ENCODE data around the gene PARD3B. TPM values are rescaled to one million over a fixed set of nuclear protein-coding genes. Genes with fewer than 3 reads are reported as not detected.

Gene PARD3B
- total RNA-seq, 1 donor from 2014 or later, result 12.3 TPM

GRCh38 chr2:205500951-205501350 lies 955.7 kb downstream of the PARD3B start:
- DNase-seq (ENCODE audit: extremely low spot score in 2 of 2), result no peak
- intact Hi-C loops (cut with DNase I), result no loop called here
- no peaks in the 10 kb centered on the region for H3K4me1 ChIP-seq
- H3K4me3 ChIP-seq, result no peak overlapping the region
- no peak overlapping the region for H3K27ac ChIP-seq
- no peaks in the 10 kb centered on the region for H3K36me3 ChIP-seq
- no peaks in the 10 kb centered on the region for H3K27me3 ChIP-seq
- no peak for TF ChIP-seq POLR2A (IDR thresholded peaks at IDR 0.05)
- TF ChIP-seq CTCF (IDR thresholded peaks at IDR 0.05), result no peak
- TF ChIP-seq POLR2AphosphoS5 (IDR thresholded peaks at IDR 0.05; ENCODE audit: insufficient read depth in 1 of 2, low read depth in 1 of 2), result no peak
- no peaks in the 10 kb centered on the region for H3K9me3 ChIP-seq

DNA sequence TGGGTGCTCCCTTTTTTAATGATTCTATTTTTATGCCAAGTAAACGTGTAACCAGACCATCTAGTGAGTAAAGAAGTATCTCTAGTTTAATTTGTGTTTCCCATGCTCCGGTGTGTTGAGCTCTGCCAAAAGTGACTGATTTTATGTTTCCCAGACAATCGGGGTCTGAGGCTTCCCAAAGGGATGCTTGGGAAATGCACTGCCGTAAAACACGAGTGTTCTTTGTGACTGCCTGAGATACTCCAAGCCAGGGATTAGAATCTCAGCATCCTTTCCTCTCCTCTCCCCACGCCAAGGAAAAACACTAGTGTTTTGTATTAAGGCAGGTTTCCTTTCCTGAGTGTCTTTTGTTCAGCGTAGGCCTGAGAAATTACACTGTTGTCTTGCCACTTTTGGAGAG lies 956.6 kb downstream of the PARD3B start:
- intact Hi-C loops (cut with DNase I), result no loop called here
- no peak for TF ChIP-seq POLR2A (IDR thresholded peaks at IDR 0.05)
- no peak for TF ChIP-seq CTCF (IDR thresholded peaks at IDR 0.05)
- no peak for TF ChIP-seq POLR2AphosphoS5 (IDR thresholded peaks at IDR 0.05; ENCODE audit: insufficient read depth in 1 of 2, low read depth in 1 of 2)

DNA sequence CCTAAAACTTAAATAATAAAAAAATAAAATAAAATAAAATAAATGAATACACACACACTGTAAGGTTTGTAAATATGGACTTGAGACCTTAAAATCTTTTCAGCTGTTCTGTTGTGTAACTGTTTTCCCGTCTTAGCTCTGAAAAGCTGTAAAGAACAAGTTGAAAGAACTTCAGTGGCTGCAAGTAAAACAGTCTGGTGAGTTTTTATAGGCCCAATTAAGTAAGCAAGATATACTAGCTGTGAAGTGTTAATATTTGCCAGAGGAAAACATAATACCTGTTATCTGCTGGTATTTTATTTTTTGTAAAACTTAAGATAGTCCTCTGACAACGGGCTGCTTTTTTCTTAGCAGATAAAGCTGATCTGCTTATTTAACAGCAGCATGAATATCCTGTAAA lies 960.1 kb downstream of the PARD3B start:
- no peak for DNase-seq (ENCODE audit: extremely low spot score in 2 of 2)
- Histone ChIP-seq H3K4me3 (no peak overlapping the region), H3K27ac (no peak overlapping the region), H3K4me1 (no peaks in the 10 kb centered on the region), H3K9me3 (no peaks in the 10 kb centered on the region), H3K36me3 (no peaks in the 10 kb centered on the region), H3K27me3 (no peaks in the 10 kb centered on the region)
- TF ChIP-seq POLR2A (IDR thresholded peaks at IDR 0.05) (no peak), CTCF (IDR thresholded peaks at IDR 0.05) (no peak), POLR2AphosphoS5 (IDR thresholded peaks at IDR 0.05; ENCODE audit: insufficient read depth in 1 of 2, low read depth in 1 of 2) (no peak)
- intact Hi-C loops (cut with DNase I), result no loop called here

More for the DNA sequence above, 956.6 kb downstream of the PARD3B start:
- Histone ChIP-seq H3K4me1 (no peaks in the 10 kb centered on the region), H3K4me3 (no peak overlapping the region), H3K9me3 (no peaks in the 10 kb centered on the region), H3K27ac (no peak overlapping the region), H3K27me3 (no peaks in the 10 kb centered on the region), H3K36me3 (no peaks in the 10 kb centered on the region)
- no peak for DNase-seq (ENCODE audit: extremely low spot score in 2 of 2)

DNA sequence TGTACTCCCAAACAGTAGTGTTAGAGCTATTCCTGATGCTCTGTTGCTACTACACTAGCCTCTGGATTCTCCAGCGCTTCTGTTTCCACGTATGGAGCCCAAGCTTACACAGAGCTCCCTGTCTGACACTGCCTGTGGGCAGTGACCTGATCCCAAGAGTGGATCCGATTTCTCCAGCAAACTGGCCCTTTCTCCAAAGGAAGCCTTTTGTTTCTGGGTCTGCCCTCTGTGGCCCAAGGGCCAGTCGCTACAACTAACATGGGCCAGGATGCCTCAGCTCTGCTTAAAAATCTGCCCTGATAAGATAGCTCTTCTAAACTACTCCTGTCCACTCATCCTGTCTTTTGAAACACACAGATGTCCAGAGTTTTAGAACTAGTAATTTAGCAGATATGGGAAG lies 964.4 kb downstream of the PARD3B start:
- no peaks in the 10 kb centered on the region for H3K9me3 ChIP-seq
- no peak for TF ChIP-seq POLR2A (IDR thresholded peaks at IDR 0.05)
- no peak for TF ChIP-seq CTCF (IDR thresholded peaks at IDR 0.05)
- TF ChIP-seq POLR2AphosphoS5 (IDR thresholded peaks at IDR 0.05; ENCODE audit: insufficient read depth in 1 of 2, low read depth in 1 of 2), result no peak
- no peak for DNase-seq (ENCODE audit: extremely low spot score in 2 of 2)
- no peak overlapping the region for H3K4me3 ChIP-seq
- intact Hi-C loops (cut with DNase I), result no loop called here
- H3K27me3 ChIP-seq, result no peaks in the 10 kb centered on the region
- H3K36me3 ChIP-seq, result no peaks in the 10 kb centered on the region
- no peak overlapping the region for H3K27ac ChIP-seq
- no peaks in the 10 kb centered on the region for H3K4me1 ChIP-seq

GRCh38 chr2:205510345-205510744 lies 965.1 kb downstream of the PARD3B start:
- H3K4me3 ChIP-seq, result no peak overlapping the region

More at GRCh38 chr2:205510345-205510744, 965.1 kb downstream of the PARD3B start:
- Histone ChIP-seq H3K27me3 (no peaks in the 10 kb centered on the region), H3K4me1 (no peaks in the 10 kb centered on the region), H3K36me3 (no peaks in the 10 kb centered on the region), H3K9me3 (no peaks in the 10 kb centered on the region), H3K27ac (no peak overlapping the region)
- TF ChIP-seq CTCF (IDR thresholded peaks at IDR 0.05) (no peak), POLR2A (IDR thresholded peaks at IDR 0.05) (no peak), POLR2AphosphoS5 (IDR thresholded peaks at IDR 0.05; ENCODE audit: insufficient read depth in 1 of 2, low read depth in 1 of 2) (no peak)
- intact Hi-C loops (cut with DNase I), result no loop called here
- no peak for DNase-seq (ENCODE audit: extremely low spot score in 2 of 2)
